Fibroblast of skin of right biceps (primary cell): ENCODE data around the gene GPR148.

Experiments
- DNase-seq: peaks from one replicate; pipeline ENCODE4 v3.0.0-alpha.2; 2013

The GPR148 gene

DNA sequence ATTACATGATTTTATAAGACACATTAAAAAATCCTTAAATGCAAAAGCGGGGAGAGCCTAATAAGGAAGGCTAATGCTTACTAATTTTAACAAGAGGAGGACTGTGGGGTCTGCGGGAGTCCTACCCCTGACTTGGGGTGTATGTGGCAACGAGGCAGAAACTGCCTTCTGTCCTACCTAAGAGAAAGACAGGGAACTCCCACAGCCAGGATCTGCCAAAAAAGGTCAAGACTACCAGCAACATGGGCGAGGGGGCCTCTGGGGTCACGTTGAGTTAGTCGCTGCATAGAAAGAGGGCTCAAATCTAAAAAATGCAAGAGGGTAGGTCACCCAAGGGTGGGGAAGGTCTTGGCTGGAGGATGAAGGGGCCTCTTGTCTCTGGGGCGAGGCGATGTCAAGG is 25.9 kb downstream of the GPR148 start:
- DNase-seq = no peak

DNA sequence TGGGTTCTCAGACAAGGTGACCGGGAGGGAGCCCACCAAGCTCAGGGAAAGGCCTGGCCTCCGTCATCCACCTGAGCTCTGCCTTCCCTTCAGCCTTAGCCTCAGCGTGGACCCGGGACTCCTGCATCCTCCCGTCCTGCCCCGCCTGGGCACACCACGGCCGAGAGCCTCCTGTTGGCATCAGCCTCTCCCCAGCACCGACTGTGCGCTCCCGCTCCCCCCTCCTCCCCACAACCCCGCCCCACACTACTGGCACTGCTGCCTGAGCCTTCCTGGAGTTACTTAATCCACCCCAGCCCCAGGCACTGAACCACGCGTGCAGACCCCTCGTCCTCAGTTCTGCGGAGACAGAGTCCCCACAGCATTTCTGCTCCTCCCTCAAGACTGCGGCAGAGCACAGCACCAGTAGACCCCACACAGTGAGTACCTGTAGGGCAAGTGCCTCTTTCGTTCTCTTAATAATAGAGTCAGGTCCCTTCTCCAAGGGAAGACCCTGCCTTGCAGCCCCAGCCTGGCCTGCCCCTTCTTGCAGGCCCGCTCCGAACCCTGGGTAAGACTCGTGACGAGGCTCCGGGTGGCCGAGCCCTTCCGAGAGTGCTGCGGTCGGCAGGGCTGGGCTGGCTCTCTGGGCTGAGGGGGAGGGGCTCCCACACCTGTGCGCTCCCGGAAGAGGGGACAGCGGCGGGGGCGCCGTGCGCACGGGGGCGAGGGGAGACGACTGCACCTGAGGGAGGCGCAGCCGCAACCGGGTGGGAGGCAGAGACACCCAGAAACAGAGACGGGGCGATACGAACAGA is 26.6 kb downstream of the GPR148 start, which contains the start of gene AMER3:
AMER3 (plus strand) TSS at position 285 of the 797 bp plus-strand sequence. CDS start 6,533 bp downstream, outside the sequence.
- no peak for DNase-seq

DNA sequence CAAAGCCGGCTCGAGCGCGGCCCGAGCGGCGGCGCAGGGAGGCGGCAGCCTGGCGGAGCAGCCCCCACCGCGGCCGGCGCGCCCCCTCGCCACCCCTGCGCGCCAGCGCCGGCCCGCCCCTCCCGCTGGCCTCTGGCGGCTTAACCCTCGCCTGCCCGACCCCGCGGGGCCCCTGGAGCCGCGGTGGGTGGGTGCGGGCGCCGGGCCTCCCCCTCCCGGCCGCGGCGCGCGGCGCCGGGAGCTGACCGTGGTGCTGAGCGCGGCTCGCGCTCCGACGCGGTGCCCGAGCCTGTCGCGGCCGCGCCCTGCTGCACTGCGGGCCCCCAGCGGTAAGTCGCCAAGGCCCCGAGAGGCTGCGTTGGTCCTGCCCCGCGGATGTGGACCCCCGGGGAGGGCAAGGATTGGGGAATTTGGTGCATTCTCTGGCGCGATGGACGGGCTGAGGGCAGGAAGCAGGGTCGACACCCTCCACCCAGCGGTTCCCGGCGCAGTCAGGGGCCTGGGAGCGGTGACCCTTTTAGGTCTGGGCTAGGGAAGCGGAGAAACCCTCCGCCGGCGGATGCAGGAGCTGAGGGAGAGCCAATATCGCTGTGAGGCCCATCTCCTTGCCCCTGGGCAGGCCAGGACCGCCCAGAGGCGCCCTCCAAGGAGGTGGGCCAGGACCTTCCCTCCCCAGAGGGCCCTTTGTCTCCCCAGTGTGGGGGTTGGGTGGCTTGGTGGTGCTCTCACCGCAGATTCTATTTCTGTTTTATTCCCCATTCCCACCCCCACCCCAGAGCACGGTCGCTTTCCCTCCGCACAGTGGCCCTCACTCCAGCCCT is 27.4 kb downstream of the GPR148 start:
- DNase-seq = peak; percentile 19

DNA sequence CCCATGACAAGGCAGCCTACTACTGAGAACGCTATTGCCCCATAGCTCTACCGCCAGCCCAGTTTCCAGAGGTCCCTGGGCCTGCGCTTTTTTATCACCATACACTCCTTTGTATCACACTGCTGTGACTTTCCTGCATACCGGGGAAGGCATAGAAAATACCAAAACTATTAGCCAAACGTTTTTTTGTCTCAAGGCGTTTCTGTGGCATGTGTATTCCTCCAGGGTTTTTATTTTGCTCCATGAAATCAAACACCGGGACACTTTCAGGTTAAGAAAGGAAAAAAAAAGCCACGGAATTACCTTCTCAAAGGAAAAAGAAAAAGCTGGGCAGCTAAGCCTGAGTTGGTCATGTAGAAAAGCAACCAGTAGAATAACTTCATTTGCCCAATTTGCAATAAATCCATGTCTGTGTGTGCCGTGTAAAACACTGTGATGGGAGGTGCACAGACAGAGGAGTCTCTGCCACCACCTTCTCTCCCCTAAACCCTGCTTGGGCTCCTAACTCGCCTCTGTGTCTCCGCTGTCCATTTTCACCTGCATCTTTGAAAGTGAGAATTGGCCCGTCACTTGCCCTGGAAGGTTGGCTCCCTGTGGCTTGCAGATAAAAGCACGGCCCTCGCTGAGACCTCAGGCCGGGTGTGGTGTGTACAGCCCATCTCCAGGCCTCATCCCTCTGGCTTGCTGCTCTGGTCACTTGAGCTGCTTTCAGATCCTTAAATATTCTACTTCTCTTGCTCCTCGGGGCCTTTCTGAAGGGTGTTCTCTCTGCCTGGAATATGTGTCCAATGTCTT is 28.2 kb downstream of the GPR148 start:
- DNase-seq = no peak

DNA sequence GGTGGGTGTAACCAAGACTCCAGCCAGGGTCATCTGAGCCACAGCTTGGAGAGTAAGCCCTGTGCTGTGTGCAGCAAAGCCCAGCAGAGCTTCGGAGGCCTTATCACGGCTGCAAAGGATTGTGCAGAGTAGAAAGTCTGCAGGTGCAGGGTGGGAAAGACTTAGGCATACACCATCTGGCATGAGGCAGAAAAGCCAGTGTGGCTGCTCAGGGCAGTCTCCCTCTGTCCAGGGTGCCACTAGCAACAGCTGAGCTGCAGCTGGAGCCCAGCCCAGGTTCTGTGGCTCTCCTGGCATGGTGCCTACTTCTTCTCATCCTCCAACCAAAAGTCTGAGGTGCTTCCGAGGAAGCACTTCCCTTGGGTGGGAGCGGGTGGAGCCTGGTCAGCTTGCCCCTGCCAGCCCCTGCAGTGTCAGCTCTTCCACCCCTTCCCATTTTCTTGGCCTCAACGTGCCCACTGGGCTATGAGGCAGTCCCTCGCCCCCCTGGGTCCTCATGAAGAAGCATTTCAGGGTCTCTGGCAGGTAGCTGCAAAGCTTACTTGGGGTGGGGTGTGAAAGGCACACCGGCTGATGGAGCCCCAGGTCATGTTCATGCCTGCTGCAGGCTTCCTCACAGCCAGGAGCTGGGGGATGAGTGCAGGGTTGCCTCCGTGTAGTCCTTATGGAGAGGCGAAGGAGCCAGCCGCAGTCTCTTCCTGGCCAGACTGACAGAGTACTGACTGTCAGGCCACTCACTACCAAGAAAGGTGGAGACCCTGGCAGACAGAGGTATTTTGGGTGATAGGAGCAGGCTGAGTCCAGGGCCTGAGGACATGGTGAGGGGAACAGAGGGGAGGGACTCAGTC is 31.3 kb downstream of the GPR148 start:
- DNase-seq = peak; percentile 2

DNA sequence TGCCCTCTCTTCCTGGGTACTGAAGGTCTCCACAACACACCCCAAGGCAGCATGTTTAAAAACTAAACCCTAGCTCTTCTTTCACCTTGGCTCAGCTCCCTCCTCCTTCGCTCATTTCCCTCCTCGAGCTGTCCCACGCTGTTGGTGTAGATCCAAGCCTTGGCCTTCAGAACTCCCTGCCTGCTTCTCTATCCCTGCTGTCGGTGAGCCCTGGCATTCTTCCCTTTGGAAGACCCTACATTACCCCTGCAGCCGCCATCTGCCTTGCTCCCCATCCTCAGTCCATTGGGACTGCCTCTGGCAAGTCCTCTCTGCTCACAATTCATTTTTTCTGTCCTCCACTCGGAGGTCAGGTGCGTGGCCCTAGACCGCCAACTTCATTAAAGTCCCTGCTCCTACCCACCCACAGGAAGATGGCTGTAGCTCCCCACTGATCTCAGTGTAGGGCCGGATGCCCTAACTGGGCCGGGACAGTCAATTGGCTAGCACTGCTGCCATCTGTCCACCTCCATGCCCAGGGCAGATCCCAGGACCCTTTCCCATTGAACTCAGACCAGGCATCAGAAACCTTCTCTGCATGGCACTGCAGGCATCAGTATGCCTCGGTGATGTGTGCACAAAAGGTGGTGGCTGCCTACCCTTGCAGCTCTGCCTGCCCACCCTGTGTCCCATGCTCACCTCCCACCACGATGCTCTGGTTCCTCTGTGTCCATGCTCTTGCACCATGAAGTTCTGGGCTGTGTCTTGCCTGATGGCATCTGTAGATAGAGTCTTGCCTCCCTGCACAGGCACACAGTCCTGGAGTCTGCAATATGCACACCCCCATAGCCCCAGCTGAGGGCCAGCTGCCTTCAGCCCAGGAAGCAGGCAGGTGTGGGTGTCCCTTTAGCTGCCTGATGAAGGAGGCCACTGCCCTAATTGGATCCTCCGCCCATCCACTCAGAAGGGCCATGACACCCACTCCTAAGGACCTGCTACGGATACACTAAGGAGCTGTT is 32.2 kb downstream of the GPR148 start:
- DNase-seq = no peak

DNA sequence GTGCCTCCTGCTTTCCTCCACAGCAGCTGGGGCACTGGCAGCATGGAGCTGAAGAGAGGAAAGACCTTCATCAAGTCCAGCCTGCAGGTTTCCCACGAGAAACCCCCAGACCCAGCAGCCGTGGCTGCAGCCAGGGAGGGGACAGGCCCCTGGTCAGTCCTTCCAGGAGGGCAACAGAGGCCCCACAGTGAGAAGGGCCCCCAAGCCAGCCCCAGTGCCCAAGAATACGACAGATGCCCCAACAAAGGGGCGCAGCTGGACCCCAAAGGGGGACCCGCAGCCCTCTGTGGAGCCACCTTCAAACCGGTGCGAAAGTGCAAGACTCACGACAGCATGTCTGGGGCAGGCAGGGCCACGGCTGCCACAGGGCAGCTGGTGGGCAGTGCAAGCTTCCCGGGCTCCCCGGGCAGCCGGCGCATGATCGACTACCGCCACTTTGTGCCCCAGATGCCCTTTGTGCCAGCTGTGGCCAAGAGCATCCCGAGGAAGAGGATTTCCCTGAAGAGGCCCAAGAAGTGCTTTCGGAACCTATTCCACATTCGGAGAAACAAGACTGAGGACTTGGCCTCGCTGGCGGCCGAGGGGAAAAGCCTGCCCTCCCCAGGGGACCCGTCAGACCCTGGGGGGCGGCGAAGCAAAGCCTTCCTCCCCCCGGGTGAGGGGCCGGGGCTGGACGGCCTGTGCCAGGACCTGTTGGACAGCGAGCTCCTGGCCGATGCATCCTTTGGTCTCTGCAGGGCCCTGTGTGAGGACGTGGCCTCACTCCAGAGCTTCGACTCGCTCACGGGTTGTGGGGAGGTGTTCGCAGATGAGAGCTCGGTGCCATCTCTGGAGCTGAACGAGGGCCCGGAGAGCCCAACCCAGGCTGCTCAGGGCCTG is 33.4 kb downstream of the GPR148 start:
- DNase-seq = no peak

DNA sequence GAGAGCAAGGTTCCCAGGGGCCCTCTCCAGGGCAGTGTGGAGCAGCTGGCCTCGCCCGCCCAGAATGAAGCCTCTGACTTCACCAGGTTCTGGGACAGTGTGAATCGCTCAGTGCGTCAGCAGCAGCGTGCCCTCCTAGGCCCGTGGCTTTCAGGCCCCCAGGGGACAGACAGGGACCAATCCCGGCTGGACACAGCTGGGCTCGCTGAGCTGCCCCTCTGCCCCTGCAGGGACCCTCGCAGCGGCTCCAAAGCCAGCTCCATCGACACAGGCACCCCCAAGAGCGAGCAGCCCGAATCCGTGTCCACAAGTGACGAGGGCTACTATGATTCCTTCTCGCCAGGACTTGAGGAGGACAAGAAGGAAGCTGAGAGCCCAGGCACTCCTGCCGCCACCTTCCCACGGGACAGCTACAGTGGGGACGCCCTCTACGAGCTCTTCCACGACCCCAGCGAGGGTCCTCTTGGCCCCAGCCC is 34.1 kb downstream of the GPR148 start:
- DNase-seq = no peak

DNA sequence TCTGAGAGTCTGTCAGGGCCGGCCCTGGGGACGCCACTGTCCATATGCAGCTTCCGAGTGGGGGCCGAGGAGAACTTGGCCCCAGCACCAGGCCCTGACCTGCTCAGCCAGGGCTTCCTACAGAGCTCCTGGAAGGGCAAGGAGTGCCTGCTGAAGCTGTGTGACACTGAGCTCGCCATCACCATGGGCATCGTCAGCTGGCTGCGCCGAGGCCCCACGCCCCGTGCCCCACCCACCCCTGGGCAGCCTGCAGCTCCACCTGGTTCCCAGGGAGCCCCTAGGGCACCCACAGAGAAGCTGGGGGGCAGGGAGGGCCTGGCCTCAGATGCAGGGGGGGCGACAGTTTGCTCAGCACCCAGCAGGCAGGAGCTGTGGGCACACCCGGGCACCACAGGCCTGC is 34.5 kb downstream of the GPR148 start:
- DNase-seq = no peak

DNA sequence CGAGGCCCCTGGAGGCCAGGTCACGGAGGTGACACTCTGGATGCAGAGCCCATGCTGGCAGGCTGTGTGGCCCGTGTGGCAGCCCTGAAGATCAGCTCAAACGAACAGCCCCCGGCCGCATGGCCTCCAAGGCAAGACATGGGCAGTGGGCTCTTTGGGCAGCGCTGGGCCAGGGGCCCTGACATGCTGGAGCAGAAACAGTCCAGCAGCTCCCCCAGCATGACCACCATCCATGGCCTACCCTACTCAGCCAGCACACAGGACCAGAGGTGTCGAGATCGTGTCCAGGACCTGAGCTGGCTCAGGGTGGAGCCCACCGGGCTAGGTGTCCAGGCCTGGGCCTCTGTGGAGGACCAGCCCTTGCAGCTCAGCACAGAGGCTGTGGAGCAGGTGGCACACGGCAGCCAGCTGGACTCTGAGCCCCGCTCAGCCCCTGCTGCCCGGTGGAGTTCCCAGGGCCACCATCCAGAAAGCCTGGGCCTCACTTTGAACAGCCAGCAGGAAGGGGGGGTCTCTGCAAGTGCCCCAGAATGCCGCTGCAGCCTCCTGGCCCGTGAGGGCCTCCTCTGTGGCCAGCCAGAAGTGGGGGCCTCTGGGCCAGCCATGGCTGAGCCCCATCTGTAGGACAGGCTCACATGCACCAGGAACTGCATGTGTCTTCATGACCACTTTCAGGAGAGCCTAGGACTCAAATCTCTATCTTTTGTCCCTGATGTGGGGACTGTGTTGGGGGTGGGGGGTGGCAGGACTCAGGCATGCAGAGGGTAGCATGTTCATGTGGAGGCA is 35.4 kb downstream of the GPR148 start:
- no peak for DNase-seq

DNA sequence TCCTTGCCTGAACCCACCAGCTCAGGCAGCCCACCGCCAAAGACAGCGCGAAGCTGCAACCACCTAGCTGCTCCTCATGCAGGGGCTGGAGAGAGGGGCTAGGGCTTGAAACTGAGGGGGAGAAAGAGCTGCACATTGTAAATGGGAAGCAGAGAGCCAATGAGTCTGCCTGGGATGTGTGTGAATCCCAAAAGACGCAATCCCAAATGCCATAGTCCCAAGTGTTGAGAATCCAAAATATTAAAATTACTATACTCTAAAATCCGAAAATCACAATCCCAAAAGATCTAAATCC is 35.9 kb downstream of the GPR148 start:
- no peak for DNase-seq

DNA sequence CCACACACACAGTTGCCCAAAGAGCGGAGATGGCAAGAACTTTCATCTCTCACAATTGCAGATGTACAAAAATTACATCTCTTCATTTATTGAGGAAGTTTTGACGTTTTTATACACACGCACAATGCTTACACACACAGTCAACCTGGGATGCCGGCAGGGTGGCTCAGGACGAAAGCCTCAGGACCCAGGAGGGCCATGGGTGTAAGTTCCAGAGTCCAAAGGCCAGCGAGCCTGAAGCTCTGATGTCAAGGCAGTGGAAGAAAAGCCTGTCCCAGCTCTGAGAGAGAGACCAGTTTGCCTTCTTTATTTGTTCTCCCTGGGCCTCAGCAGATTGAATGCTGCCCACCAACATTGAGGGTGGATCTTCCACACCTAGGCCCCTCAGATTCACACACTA is 36.6 kb downstream of the GPR148 start:
- DNase-seq = no peak

DNA sequence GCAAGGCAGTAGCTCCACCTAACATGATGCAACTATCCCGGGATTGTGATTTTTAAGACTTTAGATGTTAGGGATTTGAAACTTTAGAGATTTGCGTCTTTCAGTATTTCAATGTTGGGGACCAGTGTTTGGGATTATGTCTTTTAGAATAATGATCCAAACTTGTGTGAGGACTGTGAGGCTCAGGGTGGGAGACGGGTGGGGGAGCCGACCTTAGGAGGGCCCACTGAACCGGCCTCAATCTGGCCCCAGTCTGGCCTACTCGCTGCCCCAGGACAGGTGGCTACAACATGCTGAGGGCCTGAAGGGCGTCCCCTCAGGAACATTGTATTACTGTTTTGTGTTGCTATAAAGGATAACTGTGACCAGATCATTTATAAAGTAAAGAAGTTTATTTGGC is 37.2 kb downstream of the GPR148 start:
- DNase-seq = no peak

DNA sequence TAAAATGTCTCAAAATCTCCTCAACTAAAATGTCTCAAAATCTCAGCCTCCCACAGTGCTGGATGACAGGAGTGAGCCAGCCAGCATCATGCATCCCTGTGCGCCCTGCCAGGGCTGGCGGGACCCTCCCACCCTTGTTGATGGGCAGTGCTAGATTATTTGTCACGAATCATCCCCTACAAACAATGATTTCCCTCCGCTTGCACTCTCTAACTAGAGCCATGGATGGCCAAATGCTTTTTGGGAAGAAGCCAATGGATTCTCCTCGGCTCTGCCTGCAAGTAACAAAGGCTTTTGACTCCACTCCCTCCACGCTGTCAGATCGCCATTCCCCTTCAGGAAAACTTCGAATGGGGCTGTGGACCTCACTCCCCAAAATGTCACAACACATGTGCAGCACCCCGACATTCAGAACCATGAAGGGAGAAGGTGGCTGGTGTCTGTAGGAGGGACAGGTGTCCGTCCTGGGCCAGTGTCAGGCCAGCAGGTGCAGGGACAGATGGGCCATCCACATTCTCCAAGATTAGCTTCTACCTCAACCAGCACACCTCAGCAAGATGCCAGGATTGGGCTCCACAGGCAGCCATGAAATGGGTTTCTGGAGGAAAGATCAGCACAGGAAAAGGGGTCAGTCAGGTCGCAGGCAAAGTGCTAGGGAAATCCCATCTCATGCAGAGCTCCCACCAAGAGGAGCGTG is 38.0 kb downstream of the GPR148 start:
- no peak for DNase-seq

DNA sequence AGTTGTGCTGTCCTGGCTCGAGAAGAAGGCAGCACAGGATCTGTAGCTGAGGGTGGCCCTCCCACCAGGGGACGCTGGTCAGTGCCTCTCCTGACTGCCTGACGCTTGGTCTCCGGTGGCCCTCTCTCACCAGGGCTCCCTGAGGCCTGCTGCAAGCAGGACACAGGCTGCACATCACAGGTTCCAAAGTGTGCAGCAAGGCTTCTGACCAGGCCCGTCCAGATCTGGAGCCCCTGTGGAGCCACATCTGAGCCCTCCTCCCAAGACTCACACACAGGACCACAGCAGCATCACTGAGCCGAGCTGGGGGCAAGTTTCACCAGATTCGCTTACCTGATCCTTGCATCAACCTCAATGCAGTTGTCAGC is 38.5 kb downstream of the GPR148 start:
- DNase-seq = no peak

DNA sequence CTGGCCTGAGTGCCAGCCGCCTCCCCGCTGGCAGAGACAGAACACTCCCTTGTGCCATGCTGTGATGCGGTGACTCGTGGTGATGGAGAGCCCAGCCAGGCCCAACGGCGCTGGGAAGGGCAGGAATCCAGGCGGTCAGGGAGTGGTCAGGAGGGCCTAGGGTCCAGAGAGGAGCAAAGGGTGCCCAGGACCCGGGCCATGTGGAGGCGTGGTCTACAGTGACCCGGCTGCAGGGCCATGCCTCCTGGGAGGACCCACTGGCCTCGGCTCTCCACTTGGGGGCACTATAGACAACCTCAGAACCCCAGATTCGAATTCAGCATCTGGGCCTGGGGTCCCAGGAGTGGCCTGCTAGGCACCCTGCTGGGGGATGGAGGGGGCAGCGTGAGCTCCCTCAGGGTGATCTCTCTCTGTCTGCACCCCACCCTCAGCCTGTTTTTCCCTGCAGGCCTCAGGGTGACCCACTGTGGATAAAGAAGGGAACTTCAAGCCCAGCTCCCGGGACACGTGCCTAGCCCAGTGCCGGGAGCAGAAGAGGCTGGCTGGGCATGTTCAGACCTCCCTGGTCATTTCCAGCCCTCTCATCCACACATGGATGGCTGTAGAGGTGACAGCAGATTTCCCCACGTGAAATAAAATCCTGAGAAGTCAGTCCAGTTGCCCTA is 39.5 kb downstream of the GPR148 start:
- no peak for DNase-seq

DNA sequence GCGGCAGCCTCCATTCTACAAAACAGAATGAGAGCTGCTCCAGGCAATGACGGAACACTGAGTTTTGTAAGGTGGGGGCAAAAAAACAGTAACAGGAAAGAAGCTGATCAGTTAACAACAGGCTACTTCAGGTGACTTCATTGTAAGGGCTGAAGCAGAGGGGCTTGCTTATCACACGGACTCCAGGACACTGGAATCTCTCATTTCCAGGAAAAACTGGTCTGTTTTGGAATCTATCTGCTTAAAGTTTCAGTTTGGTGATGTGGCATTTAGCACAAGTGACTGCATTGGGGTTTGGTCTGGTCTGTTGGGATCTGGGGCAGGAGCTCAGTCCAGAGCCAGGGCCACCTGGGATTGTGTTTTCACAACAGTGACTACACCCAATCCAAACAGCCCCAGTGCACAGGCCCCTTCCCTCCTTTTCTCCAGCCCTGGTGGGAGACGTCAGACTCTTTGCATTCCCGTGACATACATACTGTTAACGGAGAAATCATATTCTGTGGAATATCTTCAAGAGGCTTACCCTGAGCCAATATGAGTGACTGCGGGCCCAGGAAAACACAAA is 40.6 kb downstream of the GPR148 start:
- no peak for DNase-seq

DNA sequence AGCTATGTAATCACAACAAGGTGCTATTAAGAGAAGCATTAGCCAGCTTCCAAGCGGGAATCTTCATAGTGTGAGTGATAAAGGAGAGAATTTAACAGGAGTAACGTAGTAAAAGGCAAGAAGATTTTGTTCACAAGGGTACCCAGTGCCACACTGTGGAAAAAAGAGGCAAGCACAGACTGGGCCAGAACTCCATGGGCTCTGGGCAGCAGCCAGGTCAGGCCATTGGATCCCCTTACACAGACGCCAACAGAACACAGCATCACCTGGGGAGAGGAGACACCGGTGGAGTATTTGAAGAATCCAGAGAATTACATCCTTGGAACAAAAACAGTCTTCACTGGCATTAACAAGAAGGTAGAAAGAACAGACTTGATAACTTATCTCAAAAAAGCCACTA is 47.7 kb downstream of the GPR148 start:
- no peak for DNase-seq
